Neural cell (in vitro differentiated cells): Measurements from ENCODE around the gene FUT8. TPM values are rescaled to one million over a fixed set of nuclear protein-coding genes. Genes with fewer than 3 reads are reported as not detected.

Experiments used
- H2AFZ ChIP-seq: fragments of 200-600, 300-800 bp; sonication (generic), shearing (Covaris generic); 2 replicates; pipeline ENCODE4 v1.6.0; 2014; ENCODE audit warnings: low read depth, mild to moderate bottlenecking, antibody characterized with exemption, low read length, moderate library complexity
- H3F3A ChIP-seq: fragments of 200-600 bp; shearing (Covaris generic); 2 replicates; pipeline ENCODE4 v1.6.1; 2016; ENCODE audit warnings: mild to moderate bottlenecking, moderate library complexity, mixed read lengths, antibody characterized with exemption, low read length; ENCODE audit not compliant: insufficient read depth, poor library complexity, severe bottlenecking
- H3K27ac ChIP-seq: fragments of 200-600, 300-800 bp; sonication (generic), shearing (Covaris generic); 2 replicates; pipeline ENCODE4 v1.5.1; 2014; ENCODE audit warnings: mild to moderate bottlenecking, low read length, moderate library complexity
- H3K27me3 ChIP-seq: fragments of 300-800, 200-600 bp; sonication (generic), shearing (Covaris generic); 2 replicates; pipeline ENCODE4 v1.6.0; 2014; ENCODE audit warnings: mild to moderate bottlenecking, low read depth, low read length, moderate library complexity; ENCODE audit not compliant: insufficient read depth
- H3K36me3 ChIP-seq: fragments of 300-800, 200-600 bp; sonication (generic), shearing (Covaris generic); 2 replicates; pipeline ENCODE4 v1.5.1; 2014; ENCODE audit warnings: mild to moderate bottlenecking, antibody characterized with exemption, low read length, moderate library complexity; ENCODE audit not compliant: insufficient read depth
- H3K4me2 ChIP-seq: fragments of 300-800, 200-600 bp; sonication (generic), shearing (Covaris generic); 2 replicates; pipeline ENCODE4 v1.6.0; 2014; ENCODE audit warnings: mild to moderate bottlenecking, low read length
- H3K4me3 ChIP-seq: fragments of 300-800, 200-600 bp; sonication (generic), shearing (Covaris generic); 2 replicates; pipeline ENCODE4 v1.5.1; 2014; ENCODE audit warnings: mild to moderate bottlenecking, low read length, moderate library complexity
- H3K79me2 ChIP-seq: fragments of 200-600 bp; shearing (Covaris generic); replicated peaks from 2 replicates; pipeline ENCODE4 v1.6.0; 2014; ENCODE audit warnings: mild to moderate bottlenecking, low read length, moderate library complexity; ENCODE audit not compliant: insufficient read depth
- H3K9ac ChIP-seq: fragments of 300-800, 200-600 bp; sonication (generic), shearing (Covaris generic); 2 replicates; pipeline ENCODE4 v1.6.1; 2016; ENCODE audit warnings: mild to moderate bottlenecking, low read length, mixed read lengths
- H3K9me2 ChIP-seq: fragments of 200-600 bp; shearing (Covaris generic); 2 replicates; pipeline ENCODE4 v1.6.1; 2016; ENCODE audit warnings: mild to moderate bottlenecking, low read length, mixed read lengths; ENCODE audit not compliant: insufficient read depth
- H3K9me3 ChIP-seq: fragments of 200-600, 300-800 bp; sonication (generic), shearing (Covaris generic); 2 replicates; pipeline ENCODE4 v1.6.1; 2016; ENCODE audit warnings: mild to moderate bottlenecking, mixed run types, low read length, moderate library complexity, mixed read lengths
- H4K20me1 ChIP-seq: fragments of 200-600 bp; shearing (Covaris generic); 2 replicates; pipeline ENCODE4 v1.6.1; 2016; ENCODE audit warnings: mild to moderate bottlenecking, mixed run types; ENCODE audit not compliant: insufficient read depth
- CTCF ChIP-seq: fragments of 450-650 bp; IDR thresholded peaks from 2 replicates; pipeline ENCODE4 v1.5.1; 2014; ENCODE audit warnings: antibody characterized with exemption, mild to moderate bottlenecking, moderate library complexity; ENCODE audit not compliant: poor library complexity, severe bottlenecking
- EP300 ChIP-seq: fragments of 450-650 bp; conservative IDR thresholded peaks from 2 replicates; pipeline ENCODE4 v1.6.1; 2014; ENCODE audit warnings: antibody characterized with exemption, mild to moderate bottlenecking, moderate library complexity; ENCODE audit not compliant: poor library complexity, severe bottlenecking
- EZH2 ChIP-seq: fragments of 200-600, 300-800 bp; shearing (Covaris generic), sonication (generic); IDR thresholded peaks from 2 replicates; pipeline ENCODE4 v1.6.1; 2014; ENCODE audit warnings: antibody characterized with exemption, low read length, borderline replicate concordance, mild to moderate bottlenecking; ENCODE audit not compliant: insufficient read depth, poor library complexity, severe bottlenecking
- MXI1 ChIP-seq: fragments of 450-650 bp; conservative IDR thresholded peaks from 2 replicates; pipeline ENCODE4 v1.6.1; 2014; ENCODE audit warnings: antibody characterized with exemption, mild to moderate bottlenecking; ENCODE audit not compliant: poor library complexity, severe bottlenecking
- POLR2AphosphoS5 ChIP-seq: IDR thresholded peaks from 2 replicates; pipeline ENCODE4 v1.6.1; 2012
- RAD21 ChIP-seq: fragments of 450-650 bp; conservative IDR thresholded peaks from 2 replicates; pipeline ENCODE4 v1.6.1; 2014; ENCODE audit warnings: antibody characterized with exemption, mild to moderate bottlenecking, moderate library complexity
- REST ChIP-seq: IDR thresholded peaks from 2 replicates; pipeline ENCODE4 v1.6.1; 2012; ENCODE audit warnings: borderline replicate concordance
- SMC3 ChIP-seq: fragments of 450-650 bp; conservative IDR thresholded peaks from 2 replicates; pipeline ENCODE4 v1.6.1; 2014; ENCODE audit warnings: antibody characterized with exemption, mild to moderate bottlenecking, moderate library complexity; ENCODE audit not compliant: poor library complexity
- TAF1 ChIP-seq: IDR thresholded peaks from 2 replicates; pipeline ENCODE4 v1.6.1; 2012; ENCODE audit warnings: low read depth
- polyA plus RNA-seq: library from polyadenylated mRNA; depleted of rRNA; stranded (reverse); fragments of >200 nt; gene quantifications from 2 replicates; pipeline ENCODE4 v1.2.3, GENCODE V29; 2014

FUT8 gene
- polyA plus RNA-seq, 1 donor from 2014 or later, result 72.8 TPM

DNA sequence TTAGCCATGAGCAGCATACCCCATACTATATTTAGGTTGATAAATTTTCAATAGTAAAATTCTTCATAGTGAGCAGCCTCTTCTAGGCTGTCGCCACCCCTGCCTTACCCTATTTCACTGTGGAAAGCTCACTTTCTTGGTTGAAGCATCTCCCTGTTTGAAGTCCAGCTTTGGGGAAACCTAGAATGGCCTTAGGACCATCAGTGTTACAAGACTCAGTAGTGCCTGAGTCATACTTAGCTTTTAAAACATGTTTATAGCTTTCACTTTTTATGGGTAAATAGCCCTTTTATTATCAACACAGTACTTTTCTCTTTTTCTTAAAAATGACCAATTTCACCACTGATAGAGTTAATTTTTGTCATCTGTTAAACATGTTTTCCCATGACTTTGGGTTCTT is 37.1 kb downstream of the FUT8 start:
- H3K36me3 ChIP-seq, result no peaks in the 10 kb centered on the region
- peaks cover 55% of the 10 kb centered on the region for H3K79me2 ChIP-seq
- no peaks in the 10 kb centered on the region for H4K20me1 ChIP-seq
- no peak overlapping the region for H3K27ac ChIP-seq
- no peak overlapping the region for H3K9ac ChIP-seq
- H3K4me2 ChIP-seq, result no peak overlapping the region
- no peaks in the 10 kb centered on the region for H3K9me3 ChIP-seq
- no peak for TF ChIP-seq MXI1
- TF ChIP-seq POLR2AphosphoS5, result no peak
- TF ChIP-seq EP300, result no peak
- no peak for TF ChIP-seq CTCF
- TF ChIP-seq RAD21, result no peak
- TF ChIP-seq EZH2, result no peak
- TF ChIP-seq TAF1, result no peak
- no peak for TF ChIP-seq REST
- TF ChIP-seq SMC3, result no peak
- no peak overlapping the region for H2AFZ ChIP-seq
- H3F3A ChIP-seq, result no peaks in the 10 kb centered on the region
- no peaks in the 10 kb centered on the region for H3K9me2 ChIP-seq
- H3K27me3 ChIP-seq, result no peaks in the 10 kb centered on the region
- H3K4me3 ChIP-seq, result no peak overlapping the region

DNA sequence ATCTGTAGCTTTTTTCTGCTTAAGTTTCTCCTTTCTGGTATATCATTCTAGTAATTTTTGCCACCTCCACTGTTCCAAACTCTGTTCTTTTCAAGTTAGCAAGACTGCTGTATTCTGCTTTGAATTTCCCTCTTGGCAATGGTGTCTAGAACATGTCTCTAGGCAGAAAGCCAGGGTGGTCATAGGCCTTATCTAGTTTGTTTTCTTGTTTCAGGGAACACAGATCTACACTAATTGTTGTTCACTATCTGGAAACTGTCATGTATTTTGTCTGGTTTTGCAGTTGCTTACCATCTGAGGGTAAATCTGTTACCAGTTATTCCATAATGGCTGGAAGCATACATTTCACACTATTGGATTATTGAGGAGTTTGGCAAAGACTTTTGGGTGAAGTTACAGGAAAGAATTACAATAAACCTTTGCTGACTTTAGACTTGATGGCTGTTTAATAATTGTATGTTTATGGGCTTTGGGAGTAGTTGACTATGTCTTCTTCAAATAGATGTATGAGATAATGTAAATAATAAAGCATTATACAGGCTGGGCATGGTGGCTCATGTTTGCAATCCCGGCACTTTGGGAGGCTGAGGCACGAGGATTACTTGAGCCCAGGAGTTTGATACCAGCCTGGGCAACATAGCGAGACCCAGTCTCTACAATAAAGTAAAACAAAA is 41.4 kb downstream of the FUT8 start:
- Histone ChIP-seq H2AFZ (no peak overlapping the region), H3F3A (no peaks in the 10 kb centered on the region), H4K20me1 (no peaks in the 10 kb centered on the region), H3K4me3 (no peak overlapping the region), H3K79me2 (peaks cover 47% of the 10 kb centered on the region), H3K36me3 (peaks cover 9% of the 10 kb centered on the region), H3K27me3 (no peaks in the 10 kb centered on the region), H3K4me2 (no peak overlapping the region), H3K9me3 (no peaks in the 10 kb centered on the region), H3K9ac (no peak overlapping the region), H3K27ac (no peak overlapping the region), H3K9me2 (no peaks in the 10 kb centered on the region)
- TF ChIP-seq EP300 (no peak), MXI1 (no peak), POLR2AphosphoS5 (no peak), REST (no peak), CTCF (no peak), RAD21 (no peak), SMC3 (no peak), EZH2 (no peak), TAF1 (no peak)
